ENCODE results near the gene DKC1. TPM values are rescaled to one million over a fixed set of nuclear protein-coding genes. Genes with fewer than 3 reads are reported as not detected.
A peak's percentile ranks its signal among the peaks of the same experiment; 100 is the strongest.

DKC1 gene
- total RNA-seq, 1 donor from 2014 or later = 91.1 TPM

GRCh38 chrX:154737136-154737535 is 25.5 kb upstream of the DKC1 start:
- no peak for DNase-seq (ENCODE audit: low read depth)
- TF ChIP-seq CTCF (IDR thresholded peaks at IDR 0.05; ENCODE audit: insufficient read depth, low read length, severe bottlenecking) = no peak
- Histone ChIP-seq H3K36me3 (ENCODE audit: control insufficient read depth, insufficient read depth, low read length) (no peaks in the 10 kb centered on the region), H3K4me3 (ENCODE audit: low read depth, low read length) (no peak overlapping the region), H3K27me3 (ENCODE audit: control insufficient read depth, insufficient read depth, low read length) (no peaks in the 10 kb centered on the region)
- FAIRE-seq = no peak

- Histone ChIP-seq H3K4me3 (ENCODE audit: low read depth, low read length) (no peak overlapping the region), H3K27me3 (ENCODE audit: control insufficient read depth, insufficient read depth, low read length) (no peaks in the 10 kb centered on the region), H3K36me3 (ENCODE audit: control insufficient read depth, insufficient read depth, low read length) (no peaks in the 10 kb centered on the region)
- DNase-seq (ENCODE audit: low read depth) (peak; percentile 68), FAIRE-seq (no peak)
- TF ChIP-seq CTCF (IDR thresholded peaks at IDR 0.05; ENCODE audit: insufficient read depth, low read length, severe bottlenecking) = no peak
These were observed 24.5 kb upstream of the DKC1 start for GRCh38 chrX:154738011-154738738.

- FAIRE-seq (no peak), DNase-seq (ENCODE audit: low read depth) (no peak)
- no peaks in the 10 kb centered on the region for H3K27me3 ChIP-seq (ENCODE audit: control insufficient read depth, insufficient read depth, low read length)
- H3K4me3 ChIP-seq (ENCODE audit: low read depth, low read length) = no peak overlapping the region
- no peaks in the 10 kb centered on the region for H3K36me3 ChIP-seq (ENCODE audit: control insufficient read depth, insufficient read depth, low read length)
- no peak for TF ChIP-seq CTCF (IDR thresholded peaks at IDR 0.05; ENCODE audit: insufficient read depth, low read length, severe bottlenecking)
These were observed 22.7 kb upstream of the DKC1 start for GRCh38 chrX:154739952-154740465.

- H3K4me3 ChIP-seq (ENCODE audit: low read depth, low read length) = no peak overlapping the region
- H3K36me3 ChIP-seq (ENCODE audit: control insufficient read depth, insufficient read depth, low read length) = no peaks in the 10 kb centered on the region
- no peak for FAIRE-seq
- H3K27me3 ChIP-seq (ENCODE audit: control insufficient read depth, insufficient read depth, low read length) = no peaks in the 10 kb centered on the region
- no peak for TF ChIP-seq CTCF (IDR thresholded peaks at IDR 0.05; ENCODE audit: insufficient read depth, low read length, severe bottlenecking)
- DNase-seq (ENCODE audit: low read depth) = no peak
These were observed 20.1 kb upstream of the DKC1 start for GRCh38 chrX:154742613-154743012.

GRCh38 chrX:154748712-154749339 is 13.8 kb upstream of the DKC1 start:
- Histone ChIP-seq H3K27me3 (ENCODE audit: control insufficient read depth, insufficient read depth, low read length) (peaks cover 6% of the 10 kb centered on the region), H3K36me3 (ENCODE audit: control insufficient read depth, insufficient read depth, low read length) (no peaks in the 10 kb centered on the region), H3K4me3 (ENCODE audit: low read depth, low read length) (no peak overlapping the region)
- peak; percentile 48 for TF ChIP-seq CTCF (IDR thresholded peaks at IDR 0.05; ENCODE audit: insufficient read depth, low read length, severe bottlenecking)
- FAIRE-seq (no peak), DNase-seq (ENCODE audit: low read depth) (no peak)
